ENCODE measurements around the gene PHTF1.

DNA sequence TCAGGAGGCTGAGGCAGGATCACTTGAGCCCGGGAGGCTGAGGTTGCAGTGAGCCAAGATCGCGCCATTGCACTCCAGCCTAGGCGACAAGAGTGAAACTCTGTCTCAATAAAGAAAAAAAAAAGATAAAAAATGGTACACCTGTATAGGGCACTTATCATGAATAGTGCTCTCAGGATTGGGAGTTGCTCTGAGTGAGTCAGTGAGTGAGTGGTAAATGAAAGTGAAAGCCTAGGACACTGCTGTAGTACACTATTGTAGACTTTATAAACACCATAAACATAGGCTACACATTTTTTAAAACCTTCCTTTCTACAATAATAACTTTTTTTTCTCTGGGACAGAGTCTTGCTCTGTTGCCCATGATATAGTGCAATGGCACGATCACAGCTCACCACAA lies 16.8 kb downstream of the PHTF1 start:
- TF ChIP-seq, protein P1, sequence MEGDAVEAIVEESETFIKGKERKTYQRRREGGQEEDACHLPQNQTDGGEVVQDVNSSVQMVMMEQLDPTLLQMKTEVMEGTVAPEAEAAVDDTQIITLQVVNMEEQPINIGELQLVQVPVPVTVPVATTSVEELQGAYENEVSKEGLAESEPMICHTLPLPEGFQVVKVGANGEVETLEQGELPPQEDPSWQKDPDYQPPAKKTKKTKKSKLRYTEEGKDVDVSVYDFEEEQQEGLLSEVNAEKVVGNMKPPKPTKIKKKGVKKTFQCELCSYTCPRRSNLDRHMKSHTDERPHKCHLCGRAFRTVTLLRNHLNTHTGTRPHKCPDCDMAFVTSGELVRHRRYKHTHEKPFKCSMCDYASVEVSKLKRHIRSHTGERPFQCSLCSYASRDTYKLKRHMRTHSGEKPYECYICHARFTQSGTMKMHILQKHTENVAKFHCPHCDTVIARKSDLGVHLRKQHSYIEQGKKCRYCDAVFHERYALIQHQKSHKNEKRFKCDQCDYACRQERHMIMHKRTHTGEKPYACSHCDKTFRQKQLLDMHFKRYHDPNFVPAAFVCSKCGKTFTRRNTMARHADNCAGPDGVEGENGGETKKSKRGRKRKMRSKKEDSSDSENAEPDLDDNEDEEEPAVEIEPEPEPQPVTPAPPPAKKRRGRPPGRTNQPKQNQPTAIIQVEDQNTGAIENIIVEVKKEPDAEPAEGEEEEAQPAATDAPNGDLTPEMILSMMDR (IDR thresholded peaks at IDR 0.05), result no peak
- no peak for TF ChIP-seq POLR2AphosphoS5 (IDR thresholded peaks at IDR 0.05)

All from prostate gland (tissue), 2 donors.